BLaER1 treated with 17β-estradiol and CSF1 and Interleukin-3, amounts not matched to agents 10 nM and 100 nM (cell line): ENCODE data around the gene FOXI2.

ENCODE experiments used
- H3K27ac ChIP-seq, 11 experiments: shearing (Covaris generic); formaldehyde crosslinking; 2 replicates each; pipeline ENCODE4 v1.8.1; 2022
- H3K27me3 ChIP-seq, 11 experiments: shearing (Covaris generic); formaldehyde crosslinking; 2 replicates each; pipeline ENCODE4 v1.8.1; 2022
- H3K36me3 ChIP-seq, 11 experiments: shearing (Covaris generic); formaldehyde crosslinking; 2 replicates each; pipeline ENCODE4 v1.8.1; 2022
- H3K4me1 ChIP-seq, 10 experiments: shearing (Covaris generic); formaldehyde crosslinking; 2 replicates each; pipeline ENCODE4 v1.8.1; 2022
- H3K4me2 ChIP-seq, 11 experiments: shearing (Covaris generic); formaldehyde crosslinking; 2 replicates each; pipeline ENCODE4 v1.8.1; 2022
- H3K4me3 ChIP-seq, 10 experiments: shearing (Covaris generic); formaldehyde crosslinking; 2 replicates each; pipeline ENCODE4 v1.8.1; 2022
- H3K9ac ChIP-seq, 11 experiments: shearing (Covaris generic); formaldehyde crosslinking; 2 replicates each; pipeline ENCODE4 v1.8.1; 2022
- H3K9me3 ChIP-seq, 11 experiments: shearing (Covaris generic); formaldehyde crosslinking; replicated peaks in 1 of 11; 2 replicates each; pipeline ENCODE4 v1.8.1; 2022
- H4K20me1 ChIP-seq, 11 experiments: shearing (Covaris generic); formaldehyde crosslinking; 2 replicates each; pipeline ENCODE4 v1.8.1; 2022
- Cebpa-rat ChIP-seq, 11 experiments: shearing (Covaris generic); IDR thresholded peaks; 2 replicates each; pipeline ENCODE4 v1.8.1; 2022

FOXI2 gene

DNA sequence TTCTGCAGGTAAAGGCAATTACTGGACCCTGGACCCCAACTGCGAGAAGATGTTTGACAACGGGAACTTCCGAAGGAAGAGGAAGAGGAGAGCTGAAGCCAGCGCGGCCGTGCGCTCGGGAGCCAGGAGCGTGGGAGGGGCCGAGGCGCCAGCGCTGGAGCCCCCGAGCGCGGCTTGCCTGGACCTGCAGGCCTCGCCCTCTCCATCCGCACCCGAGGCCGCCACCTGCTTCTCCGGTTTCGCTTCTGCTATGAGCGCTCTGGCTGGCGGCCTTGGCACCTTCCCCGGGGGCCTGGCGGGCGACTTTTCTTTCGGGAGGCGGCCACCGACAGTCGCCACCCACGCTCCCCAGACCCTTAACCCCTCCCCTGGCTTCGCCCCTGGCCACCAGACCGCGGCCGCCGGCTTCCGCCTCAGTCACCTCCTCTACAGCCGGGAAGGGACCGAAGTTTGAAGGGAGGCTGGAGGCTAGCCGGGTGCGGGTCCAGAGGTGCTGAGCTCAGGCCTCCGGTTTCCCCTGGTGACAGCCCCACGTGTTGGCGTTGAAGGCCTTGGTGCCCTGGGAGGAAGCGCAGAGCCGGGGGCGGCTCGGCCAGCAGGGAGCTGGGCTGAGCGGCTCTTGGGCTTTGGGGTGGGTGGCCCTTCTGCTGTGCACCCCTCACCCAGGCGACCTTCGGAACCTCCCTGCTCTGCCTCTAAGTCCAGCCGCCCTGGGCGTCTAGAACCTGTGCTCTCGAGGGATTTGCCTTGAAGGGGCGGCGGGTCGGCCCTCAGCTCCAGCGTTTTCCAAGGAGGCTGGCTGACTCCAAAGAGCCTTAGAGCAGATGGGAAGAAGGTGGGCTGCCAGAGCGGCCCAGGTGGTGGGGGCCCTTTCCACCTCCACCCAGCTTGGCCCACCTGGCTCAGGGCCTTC is 1.8 kb downstream of the FOXI2 start:
- Histone ChIP-seq H3K27me3 (peaks cover 0 to 22% (median 18%) of the 10 kb centered on the region in 11 experiments; a peak in 15 of 22 replicates), H3K27ac (no peak overlapping the region), H3K36me3 (no peaks in the 10 kb centered on the region), H3K4me2 (no peak overlapping the region), H4K20me1 (no peaks in the 10 kb centered on the region), H3K4me1 (no peaks in the 10 kb centered on the region), H3K9ac (no peak overlapping the region), H3K9me3 (peaks cover 46 to 49% (median 48%) of the 10 kb centered on the region in 11 experiments), H3K4me3 (no peak overlapping the region)
- TF ChIP-seq Cebpa-rat (IDR thresholded peaks at IDR 0.05), result no peak

DNA sequence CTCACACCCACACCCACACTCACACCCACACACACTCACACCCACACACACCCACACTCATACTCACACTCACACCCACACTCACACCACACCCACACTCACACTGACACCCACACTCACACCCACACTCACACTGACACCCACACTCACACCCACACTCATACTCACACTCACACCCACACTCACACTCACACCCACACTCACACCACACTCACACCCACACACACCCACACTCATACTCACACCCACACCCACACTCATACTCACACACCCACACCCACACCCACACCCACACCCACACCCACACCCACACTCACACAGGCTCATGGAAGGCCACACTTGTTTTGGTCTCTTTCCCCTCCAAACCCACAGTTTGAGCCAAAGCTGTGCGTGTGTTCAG is 2.9 kb downstream of the FOXI2 start:
- H3K4me1 ChIP-seq, result no peaks in the 10 kb centered on the region
- no peak overlapping the region for H3K4me2 ChIP-seq
- no peak for TF ChIP-seq Cebpa-rat (IDR thresholded peaks at IDR 0.05)
- no peaks in the 10 kb centered on the region for H3K36me3 ChIP-seq
- no peak overlapping the region for H3K27ac ChIP-seq
- no peak overlapping the region for H3K4me3 ChIP-seq
- H4K20me1 ChIP-seq, result no peaks in the 10 kb centered on the region
- H3K9me3 ChIP-seq, result peaks cover 45 to 47% (median 46%) of the 10 kb centered on the region in 11 experiments
- H3K27me3 ChIP-seq, result peaks cover 0 to 20% (median 15%) of the 10 kb centered on the region in 11 experiments; a peak in 15 of 22 replicates
- no peak overlapping the region for H3K9ac ChIP-seq

DNA sequence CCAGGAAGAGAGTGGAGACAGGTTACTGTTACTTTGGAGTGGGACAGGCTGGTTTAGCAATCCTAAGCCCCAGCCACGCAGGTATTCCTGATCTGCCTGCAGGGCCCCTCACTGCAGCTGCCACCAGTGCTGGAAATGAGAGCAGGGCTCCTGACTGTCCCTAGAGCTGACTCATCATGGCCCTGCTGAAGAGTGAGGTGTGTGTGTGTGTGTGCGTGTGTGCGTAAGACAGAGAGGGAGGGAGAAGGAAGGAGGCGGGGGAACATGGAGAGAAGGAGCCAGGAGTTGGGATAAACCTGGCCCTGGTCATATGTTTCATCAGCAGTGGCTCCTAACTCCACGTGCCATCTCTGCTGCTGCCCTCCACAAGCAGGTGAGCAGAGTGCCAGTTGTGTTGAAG is 3.6 kb downstream of the FOXI2 start:
- no peak overlapping the region for H3K4me2 ChIP-seq
- no peaks in the 10 kb centered on the region for H4K20me1 ChIP-seq
- TF ChIP-seq Cebpa-rat (IDR thresholded peaks at IDR 0.05), result no peak
- no peak overlapping the region for H3K4me3 ChIP-seq
- no peak overlapping the region for H3K9ac ChIP-seq
- H3K4me1 ChIP-seq, result no peaks in the 10 kb centered on the region
- peaks cover 0 to 13% (median 8%) of the 10 kb centered on the region in 11 experiments; a peak in 13 of 22 replicates for H3K27me3 ChIP-seq
- H3K36me3 ChIP-seq, result no peaks in the 10 kb centered on the region
- H3K27ac ChIP-seq, result no peak overlapping the region
- peaks cover 38 to 40% (median 39%) of the 10 kb centered on the region in 11 experiments for H3K9me3 ChIP-seq

GRCh38 chr10:127743205-127743604 is 6.2 kb downstream of the FOXI2 start:
- no peaks in the 10 kb centered on the region for H3K27me3 ChIP-seq
- no peaks in the 10 kb centered on the region for H3K4me1 ChIP-seq
- H3K27ac ChIP-seq, result no peak overlapping the region
- no peak overlapping the region for H3K4me2 ChIP-seq
- no peaks in the 10 kb centered on the region for H3K36me3 ChIP-seq
- no peak for TF ChIP-seq Cebpa-rat (IDR thresholded peaks at IDR 0.05)
- no peaks in the 10 kb centered on the region for H4K20me1 ChIP-seq
- no peak overlapping the region for H3K9ac ChIP-seq
- H3K9me3 ChIP-seq, result peaks cover 12 to 15% (median 13%) of the 10 kb centered on the region in 11 experiments
- H3K4me3 ChIP-seq, result no peak overlapping the region

DNA sequence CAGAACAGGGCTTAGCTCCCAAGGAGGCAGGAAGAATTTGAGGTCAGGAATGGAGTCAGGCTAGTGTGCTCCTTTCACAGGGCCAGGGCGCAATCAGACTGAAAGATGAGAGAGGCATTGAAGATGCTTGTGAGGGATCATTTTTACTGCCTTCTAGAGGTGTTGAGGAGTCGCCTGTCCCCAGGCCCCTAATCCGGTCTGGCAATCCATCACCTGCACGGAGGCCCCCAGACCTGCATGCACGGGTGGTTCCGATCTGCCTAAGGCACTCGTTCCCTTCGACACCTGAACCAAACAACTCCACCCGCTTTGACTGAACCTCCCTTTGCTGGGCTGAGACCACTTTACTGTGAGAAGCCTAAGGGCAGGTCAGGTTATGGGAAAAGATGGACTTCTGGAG is 8.0 kb downstream of the FOXI2 start:
- no peak for TF ChIP-seq Cebpa-rat (IDR thresholded peaks at IDR 0.05)
- peaks cover 9 to 16% (median 13%) of the 10 kb centered on the region in 11 experiments; a peak in 21 of 22 replicates for H3K9me3 ChIP-seq
- no peak overlapping the region for H3K27ac ChIP-seq
- H4K20me1 ChIP-seq, result no peaks in the 10 kb centered on the region
- no peak overlapping the region for H3K4me3 ChIP-seq
- H3K27me3 ChIP-seq, result no peaks in the 10 kb centered on the region
- no peak overlapping the region for H3K4me2 ChIP-seq
- no peaks in the 10 kb centered on the region for H3K36me3 ChIP-seq
- no peaks in the 10 kb centered on the region for H3K4me1 ChIP-seq
- H3K9ac ChIP-seq, result no peak overlapping the region

DNA sequence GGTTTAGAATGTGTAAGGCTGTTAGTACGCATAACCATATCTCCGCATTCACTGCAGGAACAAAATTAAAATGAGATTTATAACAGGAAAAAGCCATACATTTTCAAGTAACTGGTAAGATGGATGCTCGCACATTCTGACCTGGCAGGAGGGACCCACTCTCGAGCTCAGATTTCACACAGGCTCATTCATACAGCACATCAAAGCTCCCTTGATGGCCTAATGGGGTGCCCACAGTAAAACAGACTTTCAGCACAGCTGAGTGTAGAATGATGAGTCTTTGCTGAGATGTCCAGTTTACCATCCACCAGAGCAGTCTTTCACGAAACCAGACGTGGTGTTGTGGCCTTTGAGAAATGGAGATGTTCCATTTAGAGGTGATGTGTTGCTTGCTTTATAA is 8.9 kb downstream of the FOXI2 start:
- H3K36me3 ChIP-seq, result no peaks in the 10 kb centered on the region
- H3K9ac ChIP-seq, result no peak overlapping the region
- no peak for TF ChIP-seq Cebpa-rat (IDR thresholded peaks at IDR 0.05)
- peaks cover 9 to 18% (median 13%) of the 10 kb centered on the region in 11 experiments; a peak in 21 of 22 replicates for H3K9me3 ChIP-seq
- H3K27me3 ChIP-seq, result no peaks in the 10 kb centered on the region
- H3K4me3 ChIP-seq, result no peak overlapping the region
- H3K27ac ChIP-seq, result no peak overlapping the region
- no peak overlapping the region for H3K4me2 ChIP-seq
- no peaks in the 10 kb centered on the region for H3K4me1 ChIP-seq
- H4K20me1 ChIP-seq, result no peaks in the 10 kb centered on the region

GRCh38 chr10:127755753-127756152 is 18.8 kb downstream of the FOXI2 start:
- no peaks in the 10 kb centered on the region for H4K20me1 ChIP-seq
- no peaks in the 10 kb centered on the region for H3K9me3 ChIP-seq
- H3K4me2 ChIP-seq, result peak overlapping the region in 2 of 11 experiments; percentile 28 to 52; a peak in 1 of 22 replicates
- H3K9ac ChIP-seq, result no peak overlapping the region
- H3K36me3 ChIP-seq, result no peaks in the 10 kb centered on the region
- peak in 3 of 11 experiments; percentile 14 to 46 (median 28); a peak in 1 of 22 replicates for TF ChIP-seq Cebpa-rat (IDR thresholded peaks at IDR 0.05)
- H3K4me1 ChIP-seq, result peaks cover 0 to 16% (median 0%) of the 10 kb centered on the region in 10 experiments; a peak in 4 of 20 replicates
- no peak overlapping the region for H3K4me3 ChIP-seq
- no peaks in the 10 kb centered on the region for H3K27me3 ChIP-seq
- H3K27ac ChIP-seq, result no peak overlapping the region

GRCh38 chr10:127756264-127756663 is 19.3 kb downstream of the FOXI2 start:
- H3K27ac ChIP-seq, result no peak overlapping the region
- H3K4me3 ChIP-seq, result no peak overlapping the region
- peaks cover 0 to 16% (median 0%) of the 10 kb centered on the region in 10 experiments; a peak in 4 of 20 replicates for H3K4me1 ChIP-seq
- TF ChIP-seq Cebpa-rat (IDR thresholded peaks at IDR 0.05), result no peak
- H3K36me3 ChIP-seq, result no peaks in the 10 kb centered on the region
- no peaks in the 10 kb centered on the region for H4K20me1 ChIP-seq
- no peaks in the 10 kb centered on the region for H3K9me3 ChIP-seq
- no peak overlapping the region for H3K4me2 ChIP-seq
- H3K9ac ChIP-seq, result no peak overlapping the region
- H3K27me3 ChIP-seq, result no peaks in the 10 kb centered on the region

DNA sequence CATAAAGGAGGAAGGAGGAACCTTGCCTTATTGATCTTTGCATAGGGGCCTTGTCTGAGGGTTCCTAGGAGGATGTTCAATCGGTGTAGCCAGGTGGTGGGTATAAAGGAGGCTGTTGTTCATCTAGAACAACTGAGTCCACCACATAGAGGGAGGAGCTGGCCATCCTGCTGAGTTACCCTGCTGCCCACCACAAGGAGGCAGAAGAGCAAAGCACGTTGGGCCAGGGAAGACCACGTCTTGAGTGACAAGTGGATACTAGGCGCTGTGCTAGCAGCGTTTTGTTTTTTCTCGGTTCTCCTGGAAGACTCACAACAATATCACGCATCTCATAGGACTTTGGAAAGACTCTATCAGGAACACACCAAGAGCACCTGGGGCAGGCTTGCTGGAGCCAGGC is 20.0 kb downstream of the FOXI2 start:
- Histone ChIP-seq H3K27me3 (no peaks in the 10 kb centered on the region), H3K4me3 (no peak overlapping the region), H3K9ac (no peak overlapping the region), H3K9me3 (no peaks in the 10 kb centered on the region), H3K27ac (no peak overlapping the region), H3K4me2 (no peak overlapping the region), H4K20me1 (no peaks in the 10 kb centered on the region), H3K36me3 (no peaks in the 10 kb centered on the region), H3K4me1 (peaks cover 0 to 16% (median 0%) of the 10 kb centered on the region in 10 experiments; a peak in 4 of 20 replicates)
- no peak for TF ChIP-seq Cebpa-rat (IDR thresholded peaks at IDR 0.05)
